Measurements from ENCODE around the gene MON2. TPM values are rescaled to one million over a fixed set of nuclear protein-coding genes. Genes with fewer than 3 reads are reported as not detected.

MON2 gene
- total RNA-seq, 1 donor from 2014 or later: 44.9 TPM

Other genes starting within 250 kb of the MON2 start
- 137 and 149 TPM in 2 replicates for gene USP15, start 206.4 kb upstream of the MON2 start, total RNA-seq